ENCODE results near the gene CPNE6. TPM values are rescaled to one million over a fixed set of nuclear protein-coding genes. Genes with fewer than 3 reads are reported as not detected.

The CPNE6 gene
- total RNA-seq, 2 donors from 2014 or later: 1.8 to 8.8 TPM

- Histone ChIP-seq H3K27ac (peak overlapping the region; percentile 99), H3K36me3 (peaks cover 2 to 7% of the 10 kb centered on the region in 2 donors), H3K4me1 (replicated peaks) (peaks cover 4% of the 10 kb centered on the region), H3K4me3 (peak overlapping the region; percentile 62 to 69), H3K27me3 (replicated peaks; ENCODE audit: insufficient read depth) (no peaks in the 10 kb centered on the region), H3K9me3 (no peaks in the 10 kb centered on the region)
- WGBS: under 1% methylated on average over 42 of the region's 42 CpGs
- TF ChIP-seq CTCF (IDR thresholded peaks at IDR 0.05) (no peak), POLR2A (IDR thresholded peaks at IDR 0.05) (peak; percentile 26)
- intact Hi-C loops (cut with DNase I): loop anchor here (2.0 kb wide), 2 partner anchors 19 to 27 kb away; partner anchors contain the start of genes EMC9 and PCK2
- peak; percentile 75 for DNase-seq (ENCODE audit: low spot score)
Observed at GRCh38 chr14:24113801-24114531, 42.6 kb downstream of the CPNE6 start.

- DNase-seq (ENCODE audit: low spot score): peak; percentile 99
- under 1% methylated on average over 64 of the region's 65 CpGs for WGBS
- intact Hi-C loops (cut with DNase I): loop anchor here (2.0 kb wide), 2 partner anchors 20 to 26 kb away; partner anchors contain the start of genes EMC9 and PCK2
Observed at GRCh38 chr14:24114532-24115421, 43.4 kb downstream of the CPNE6 start, which contains the start of the genes DCAF11 and NRL. Gene DCAF11, plus strand, starts transcription at chr14:24114777. Its CDS starts 818 bp downstream, at chr14:24115595. Gene NRL, minus strand, starts transcription at chr14:24114949. Its CDS starts 32,101 bp downstream, at chr14:24082848.

GRCh38 chr14:24115422-24116127 is 44.2 kb downstream of the CPNE6 start:
- peaks cover 4% of the 10 kb centered on the region for H3K4me1 ChIP-seq (replicated peaks)
- peak overlapping the region; percentile 99 for H3K27ac ChIP-seq
- peaks cover 6 to 15% of the 10 kb centered on the region in 2 donors for H3K36me3 ChIP-seq
- TF ChIP-seq CTCF (IDR thresholded peaks at IDR 0.05) (no peak), POLR2AphosphoS5 (IDR thresholded peaks at IDR 0.05) (no peak), POLR2A (IDR thresholded peaks at IDR 0.05) (no peak)
- intact Hi-C loops (cut with DNase I): loop anchor here (2.0 kb wide), 2 partner anchors 21 to 25 kb away; partner anchors contain the start of genes EMC9 and PCK2
- 2% methylated on average over 14 of the region's 14 CpGs for WGBS
- DNase-seq (ENCODE audit: low spot score): no peak
- no peaks in the 10 kb centered on the region for H3K9me3 ChIP-seq
- peak overlapping the region; percentile 62 to 69 for H3K4me3 ChIP-seq
- no peaks in the 10 kb centered on the region for H3K27me3 ChIP-seq (replicated peaks; ENCODE audit: insufficient read depth)

More at GRCh38 chr14:24114532-24115421, 43.4 kb downstream of the CPNE6 start, which contains the start of the genes DCAF11 and NRL:
- no peaks in the 10 kb centered on the region for H3K9me3 ChIP-seq
- peak within 1 kb of the TSS; percentile 99 for H3K27ac ChIP-seq
- TF ChIP-seq POLR2AphosphoS5 (IDR thresholded peaks at IDR 0.05): peak; percentile 93
- TF ChIP-seq POLR2A (IDR thresholded peaks at IDR 0.05): peak; percentile 84
- TF ChIP-seq CTCF (IDR thresholded peaks at IDR 0.05): peak in 1 of 4 experiments; percentile 2
- H3K36me3 ChIP-seq: peaks cover 2 to 14% of the 10 kb centered on the region in 2 donors
- peaks cover 4% of the 10 kb centered on the region for H3K4me1 ChIP-seq (replicated peaks)
- H3K4me3 ChIP-seq: peak within 1 kb of the TSS; percentile 62 to 69
- H3K27me3 ChIP-seq (replicated peaks; ENCODE audit: insufficient read depth): no peaks in the 10 kb centered on the region

- Histone ChIP-seq H3K4me3 (peak overlapping the region; percentile 62 to 69), H3K27ac (peak overlapping the region; percentile 99)
Observed at GRCh38 chr14:24116128-24116814, 44.9 kb downstream of the CPNE6 start.

More at GRCh38 chr14:24116128-24116814, 44.9 kb downstream of the CPNE6 start:
- Histone ChIP-seq H3K27me3 (replicated peaks; ENCODE audit: insufficient read depth) (no peaks in the 10 kb centered on the region), H3K9me3 (no peaks in the 10 kb centered on the region), H3K4me1 (replicated peaks) (peaks cover 4% of the 10 kb centered on the region), H3K36me3 (peaks cover 11 to 22% of the 10 kb centered on the region in 2 donors)
- intact Hi-C loops (cut with DNase I): no loop called here
- TF ChIP-seq POLR2A (IDR thresholded peaks at IDR 0.05): no peak
- TF ChIP-seq CTCF (IDR thresholded peaks at IDR 0.05): no peak
- TF ChIP-seq POLR2AphosphoS5 (IDR thresholded peaks at IDR 0.05): no peak
- DNase-seq (ENCODE audit: low spot score): no peak
- WGBS: 72% methylated on average over 6 of the region's 6 CpGs
